Neural cell (in vitro differentiated cells): ENCODE data around the gene LIF. TPM values are rescaled to one million over a fixed set of nuclear protein-coding genes. Genes with fewer than 3 reads are reported as not detected.
A peak's percentile ranks its signal among the peaks of the same experiment; 100 is the strongest.

Experiments used
- H2AFZ ChIP-seq: fragments of 200-600, 300-800 bp; sonication (generic), shearing (Covaris generic); 2 replicates; pipeline ENCODE4 v1.6.0; 2014; ENCODE audit warnings: low read depth, mild to moderate bottlenecking, antibody characterized with exemption, low read length, moderate library complexity
- H3F3A ChIP-seq: fragments of 200-600 bp; shearing (Covaris generic); 2 replicates; pipeline ENCODE4 v1.6.1; 2016; ENCODE audit warnings: mild to moderate bottlenecking, moderate library complexity, mixed read lengths, antibody characterized with exemption, low read length; ENCODE audit not compliant: insufficient read depth, poor library complexity, severe bottlenecking
- H3K27ac ChIP-seq: fragments of 200-600, 300-800 bp; sonication (generic), shearing (Covaris generic); 2 replicates; pipeline ENCODE4 v1.5.1; 2014; ENCODE audit warnings: mild to moderate bottlenecking, low read length, moderate library complexity
- H3K27me3 ChIP-seq: fragments of 300-800, 200-600 bp; sonication (generic), shearing (Covaris generic); 2 replicates; pipeline ENCODE4 v1.6.0; 2014; ENCODE audit warnings: mild to moderate bottlenecking, low read depth, low read length, moderate library complexity; ENCODE audit not compliant: insufficient read depth
- H3K36me3 ChIP-seq: fragments of 300-800, 200-600 bp; sonication (generic), shearing (Covaris generic); 2 replicates; pipeline ENCODE4 v1.5.1; 2014; ENCODE audit warnings: mild to moderate bottlenecking, antibody characterized with exemption, low read length, moderate library complexity; ENCODE audit not compliant: insufficient read depth
- H3K4me2 ChIP-seq: fragments of 300-800, 200-600 bp; sonication (generic), shearing (Covaris generic); 2 replicates; pipeline ENCODE4 v1.6.0; 2014; ENCODE audit warnings: mild to moderate bottlenecking, low read length
- H3K4me3 ChIP-seq: fragments of 300-800, 200-600 bp; sonication (generic), shearing (Covaris generic); 2 replicates; pipeline ENCODE4 v1.5.1; 2014; ENCODE audit warnings: mild to moderate bottlenecking, low read length, moderate library complexity
- H3K79me2 ChIP-seq: fragments of 200-600 bp; shearing (Covaris generic); replicated peaks from 2 replicates; pipeline ENCODE4 v1.6.0; 2014; ENCODE audit warnings: mild to moderate bottlenecking, low read length, moderate library complexity; ENCODE audit not compliant: insufficient read depth
- H3K9ac ChIP-seq: fragments of 300-800, 200-600 bp; sonication (generic), shearing (Covaris generic); 2 replicates; pipeline ENCODE4 v1.6.1; 2016; ENCODE audit warnings: mild to moderate bottlenecking, low read length, mixed read lengths
- H3K9me2 ChIP-seq: fragments of 200-600 bp; shearing (Covaris generic); 2 replicates; pipeline ENCODE4 v1.6.1; 2016; ENCODE audit warnings: mild to moderate bottlenecking, low read length, mixed read lengths; ENCODE audit not compliant: insufficient read depth
- H3K9me3 ChIP-seq: fragments of 200-600, 300-800 bp; sonication (generic), shearing (Covaris generic); 2 replicates; pipeline ENCODE4 v1.6.1; 2016; ENCODE audit warnings: mild to moderate bottlenecking, mixed run types, low read length, moderate library complexity, mixed read lengths
- H4K20me1 ChIP-seq: fragments of 200-600 bp; shearing (Covaris generic); 2 replicates; pipeline ENCODE4 v1.6.1; 2016; ENCODE audit warnings: mild to moderate bottlenecking, mixed run types; ENCODE audit not compliant: insufficient read depth
- CTCF ChIP-seq: fragments of 450-650 bp; IDR thresholded peaks from 2 replicates; pipeline ENCODE4 v1.5.1; 2014; ENCODE audit warnings: antibody characterized with exemption, mild to moderate bottlenecking, moderate library complexity; ENCODE audit not compliant: poor library complexity, severe bottlenecking
- EP300 ChIP-seq: fragments of 450-650 bp; conservative IDR thresholded peaks from 2 replicates; pipeline ENCODE4 v1.6.1; 2014; ENCODE audit warnings: antibody characterized with exemption, mild to moderate bottlenecking, moderate library complexity; ENCODE audit not compliant: poor library complexity, severe bottlenecking
- EZH2 ChIP-seq: fragments of 200-600, 300-800 bp; shearing (Covaris generic), sonication (generic); IDR thresholded peaks from 2 replicates; pipeline ENCODE4 v1.6.1; 2014; ENCODE audit warnings: antibody characterized with exemption, low read length, borderline replicate concordance, mild to moderate bottlenecking; ENCODE audit not compliant: insufficient read depth, poor library complexity, severe bottlenecking
- MXI1 ChIP-seq: fragments of 450-650 bp; conservative IDR thresholded peaks from 2 replicates; pipeline ENCODE4 v1.6.1; 2014; ENCODE audit warnings: antibody characterized with exemption, mild to moderate bottlenecking; ENCODE audit not compliant: poor library complexity, severe bottlenecking
- POLR2AphosphoS5 ChIP-seq: IDR thresholded peaks from 2 replicates; pipeline ENCODE4 v1.6.1; 2012
- RAD21 ChIP-seq: fragments of 450-650 bp; conservative IDR thresholded peaks from 2 replicates; pipeline ENCODE4 v1.6.1; 2014; ENCODE audit warnings: antibody characterized with exemption, mild to moderate bottlenecking, moderate library complexity
- REST ChIP-seq: IDR thresholded peaks from 2 replicates; pipeline ENCODE4 v1.6.1; 2012; ENCODE audit warnings: borderline replicate concordance
- SMC3 ChIP-seq: fragments of 450-650 bp; conservative IDR thresholded peaks from 2 replicates; pipeline ENCODE4 v1.6.1; 2014; ENCODE audit warnings: antibody characterized with exemption, mild to moderate bottlenecking, moderate library complexity; ENCODE audit not compliant: poor library complexity
- TAF1 ChIP-seq: IDR thresholded peaks from 2 replicates; pipeline ENCODE4 v1.6.1; 2012; ENCODE audit warnings: low read depth
- polyA plus RNA-seq: library from polyadenylated mRNA; depleted of rRNA; stranded (reverse); fragments of >200 nt; gene quantifications from 2 replicates; pipeline ENCODE4 v1.2.3, GENCODE V29; 2014

Gene LIF
- polyA plus RNA-seq, 1 donor from 2014 or later = 0.05 TPM

DNA sequence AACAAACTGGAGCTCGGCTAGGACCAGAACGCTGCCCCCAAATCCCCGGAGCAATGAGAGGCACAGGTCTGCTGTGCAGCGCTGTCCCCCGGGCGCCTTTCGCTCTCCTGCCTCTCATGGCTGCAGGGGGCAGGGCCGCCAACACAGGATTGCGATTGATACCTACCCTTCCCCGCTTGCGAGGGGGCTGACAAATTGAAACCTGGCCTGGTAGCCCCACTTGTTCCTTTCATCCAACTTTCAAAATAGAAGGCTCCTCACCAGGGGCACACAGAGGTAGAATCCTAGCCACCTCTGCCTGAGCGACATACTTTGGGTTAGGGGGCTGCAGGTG, 43.4 kb upstream of the LIF start:
- Histone ChIP-seq H3K27me3 (no peaks in the 10 kb centered on the region), H3F3A (no peaks in the 10 kb centered on the region), H3K36me3 (no peaks in the 10 kb centered on the region), H3K9me2 (no peaks in the 10 kb centered on the region), H4K20me1 (no peaks in the 10 kb centered on the region), H3K9ac (peak overlapping the region; percentile 62), H3K79me2 (no peaks in the 10 kb centered on the region), H3K27ac (no peak overlapping the region), H2AFZ (no peak overlapping the region), H3K4me2 (no peak overlapping the region), H3K4me3 (peak overlapping the region; percentile 90), H3K9me3 (no peaks in the 10 kb centered on the region)
- no peak for TF ChIP-seq SMC3
- no peak for TF ChIP-seq EZH2
- no peak for TF ChIP-seq EP300
- TF ChIP-seq CTCF = no peak
- TF ChIP-seq REST = no peak
- TF ChIP-seq MXI1 = no peak
- TF ChIP-seq POLR2AphosphoS5 = no peak
- TF ChIP-seq RAD21 = no peak
- no peak for TF ChIP-seq TAF1

- peak within 1 kb of the TSS; percentile 51 for H2AFZ ChIP-seq
- peak within 1 kb of the TSS; percentile 62 for H3K9ac ChIP-seq
- H3K79me2 ChIP-seq = no peaks in the 10 kb centered on the region
- no peaks in the 10 kb centered on the region for H3F3A ChIP-seq
- H3K27ac ChIP-seq = no peak within 1 kb of the TSS
- peak; percentile 25 for TF ChIP-seq EP300
- TF ChIP-seq MXI1 = peak; percentile 68
- no peak for TF ChIP-seq POLR2AphosphoS5
- peak; percentile 30 for TF ChIP-seq RAD21
- TF ChIP-seq EZH2 = no peak
- H3K4me3 ChIP-seq = peak within 1 kb of the TSS; percentile 90
- peak within 1 kb of the TSS; percentile 65 for H3K4me2 ChIP-seq
- H3K9me3 ChIP-seq = no peaks in the 10 kb centered on the region
- H3K27me3 ChIP-seq = no peaks in the 10 kb centered on the region
- no peaks in the 10 kb centered on the region for H3K36me3 ChIP-seq
- no peaks in the 10 kb centered on the region for H4K20me1 ChIP-seq
- no peaks in the 10 kb centered on the region for H3K9me2 ChIP-seq
Observed at GRCh38 chr22:30289141-30289979, 42.8 kb upstream of the LIF start, which contains the start of gene CASTOR1. Gene CASTOR1 (minus strand): TSS chr22:30289505. CDS start chr22:30289497, 8 bp downstream.
